ENCODE results near the gene SERPINA1.

SERPINA1 gene

DNA sequence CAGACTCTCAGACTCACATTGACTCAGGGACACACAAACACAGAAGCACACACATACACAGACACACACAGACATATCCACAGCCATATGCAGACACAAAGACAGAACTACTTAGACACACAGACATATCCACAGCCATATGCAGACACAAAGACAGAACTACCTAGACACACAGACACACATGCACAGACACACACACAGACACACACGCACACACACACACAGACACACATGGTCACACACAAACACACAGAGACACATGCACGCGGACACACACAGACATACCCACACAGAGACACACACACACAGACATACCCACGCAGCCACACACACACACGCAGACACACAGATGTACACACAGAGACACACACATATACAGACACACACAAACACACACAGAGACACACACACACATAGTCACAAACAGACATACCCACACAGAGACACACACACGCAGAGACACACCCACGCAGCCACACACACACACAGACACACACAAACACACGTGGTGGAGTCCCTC lies 25.7 kb downstream of the SERPINA1 start:
- FAIRE-seq (no peak), DNase-seq (ENCODE audit: insufficient read length, low spot score) (no peak)
- TF ChIP-seq, protein P1, sequence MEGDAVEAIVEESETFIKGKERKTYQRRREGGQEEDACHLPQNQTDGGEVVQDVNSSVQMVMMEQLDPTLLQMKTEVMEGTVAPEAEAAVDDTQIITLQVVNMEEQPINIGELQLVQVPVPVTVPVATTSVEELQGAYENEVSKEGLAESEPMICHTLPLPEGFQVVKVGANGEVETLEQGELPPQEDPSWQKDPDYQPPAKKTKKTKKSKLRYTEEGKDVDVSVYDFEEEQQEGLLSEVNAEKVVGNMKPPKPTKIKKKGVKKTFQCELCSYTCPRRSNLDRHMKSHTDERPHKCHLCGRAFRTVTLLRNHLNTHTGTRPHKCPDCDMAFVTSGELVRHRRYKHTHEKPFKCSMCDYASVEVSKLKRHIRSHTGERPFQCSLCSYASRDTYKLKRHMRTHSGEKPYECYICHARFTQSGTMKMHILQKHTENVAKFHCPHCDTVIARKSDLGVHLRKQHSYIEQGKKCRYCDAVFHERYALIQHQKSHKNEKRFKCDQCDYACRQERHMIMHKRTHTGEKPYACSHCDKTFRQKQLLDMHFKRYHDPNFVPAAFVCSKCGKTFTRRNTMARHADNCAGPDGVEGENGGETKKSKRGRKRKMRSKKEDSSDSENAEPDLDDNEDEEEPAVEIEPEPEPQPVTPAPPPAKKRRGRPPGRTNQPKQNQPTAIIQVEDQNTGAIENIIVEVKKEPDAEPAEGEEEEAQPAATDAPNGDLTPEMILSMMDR (IDR thresholded peaks at IDR 0.05; ENCODE audit: insufficient read depth, missing control alignments) = no peak

DNA sequence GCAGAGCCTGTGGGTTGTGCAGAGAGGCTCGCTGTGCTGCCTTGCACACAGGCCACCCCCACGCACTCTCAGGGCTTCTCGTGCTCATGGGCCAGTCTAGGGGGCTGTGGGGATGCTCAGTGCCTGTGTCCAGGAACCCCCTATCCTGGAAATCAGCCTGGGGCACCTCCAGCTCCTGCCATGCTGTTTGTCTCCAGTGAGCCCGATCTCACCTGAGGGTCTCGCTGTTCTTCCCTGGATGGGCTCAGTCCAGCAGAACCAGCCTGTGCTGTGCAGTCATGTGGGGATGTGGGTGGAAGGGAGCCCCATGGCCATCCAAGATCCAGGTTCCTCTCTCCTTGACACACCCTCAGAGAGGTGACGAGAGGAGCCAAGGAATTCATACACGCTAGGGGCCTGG lies 26.7 kb downstream of the SERPINA1 start:
- FAIRE-seq = no peak
- TF ChIP-seq, protein P1 (IDR thresholded peaks at IDR 0.05; ENCODE audit: insufficient read depth, missing control alignments) = no peak
- DNase-seq (ENCODE audit: insufficient read length, low spot score) = no peak

DNA sequence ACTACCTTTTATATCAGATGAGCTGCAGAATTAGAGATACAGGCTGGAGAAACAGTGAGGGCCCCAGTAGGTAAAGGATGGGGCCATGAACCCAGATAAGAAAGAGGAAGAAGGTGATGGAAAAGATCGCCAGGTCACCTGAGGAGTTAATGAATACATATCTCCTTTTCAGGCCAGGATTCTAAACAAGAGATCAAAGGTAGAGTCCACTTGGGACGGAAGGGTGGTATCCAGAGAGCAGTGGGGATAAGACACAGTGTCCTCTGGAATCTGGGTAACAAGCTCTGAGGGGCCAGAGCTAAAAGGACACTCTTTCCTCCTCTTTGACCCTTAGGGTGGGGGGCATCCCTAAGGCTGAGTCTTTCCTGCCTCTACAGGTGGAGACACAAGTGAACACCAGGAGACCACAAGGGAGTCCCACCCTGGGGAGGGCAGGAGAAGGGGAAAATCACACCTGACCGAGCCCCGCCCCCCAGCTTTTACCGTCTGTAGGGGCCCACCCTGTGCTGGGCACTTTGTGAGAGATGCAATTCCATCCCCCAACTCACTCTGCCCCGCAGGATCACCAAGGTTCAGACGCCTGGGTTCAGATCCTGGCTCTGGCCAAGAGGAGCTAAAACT lies 27.3 kb downstream of the SERPINA1 start:
- TF ChIP-seq, protein P1 (IDR thresholded peaks at IDR 0.05; ENCODE audit: insufficient read depth, missing control alignments) = no peak
- DNase-seq (ENCODE audit: insufficient read length, low spot score) (no peak), FAIRE-seq (no peak)

DNA sequence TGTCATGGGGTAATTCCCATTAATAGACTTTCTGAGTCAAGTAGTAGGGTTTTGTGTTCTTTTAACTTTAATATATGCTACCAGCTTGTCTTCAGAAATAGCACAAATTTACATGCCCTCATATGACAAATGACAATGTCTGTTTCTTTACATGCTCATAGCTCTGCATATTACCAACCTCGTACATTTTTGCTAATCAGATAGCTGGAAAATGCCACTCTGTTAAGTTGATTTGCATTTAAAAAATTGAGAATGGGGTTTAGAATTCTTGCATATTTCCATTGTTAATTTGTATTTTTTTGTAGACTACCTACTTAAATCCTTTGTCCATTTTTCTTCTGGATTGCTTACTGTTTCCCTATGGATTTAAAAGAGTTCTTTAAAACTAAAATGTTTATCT lies 31.2 kb downstream of the SERPINA1 start:
- FAIRE-seq (no peak), DNase-seq (ENCODE audit: insufficient read length, low spot score) (no peak)
- TF ChIP-seq, protein P1 (IDR thresholded peaks at IDR 0.05; ENCODE audit: insufficient read depth, missing control alignments) = no peak

DNA sequence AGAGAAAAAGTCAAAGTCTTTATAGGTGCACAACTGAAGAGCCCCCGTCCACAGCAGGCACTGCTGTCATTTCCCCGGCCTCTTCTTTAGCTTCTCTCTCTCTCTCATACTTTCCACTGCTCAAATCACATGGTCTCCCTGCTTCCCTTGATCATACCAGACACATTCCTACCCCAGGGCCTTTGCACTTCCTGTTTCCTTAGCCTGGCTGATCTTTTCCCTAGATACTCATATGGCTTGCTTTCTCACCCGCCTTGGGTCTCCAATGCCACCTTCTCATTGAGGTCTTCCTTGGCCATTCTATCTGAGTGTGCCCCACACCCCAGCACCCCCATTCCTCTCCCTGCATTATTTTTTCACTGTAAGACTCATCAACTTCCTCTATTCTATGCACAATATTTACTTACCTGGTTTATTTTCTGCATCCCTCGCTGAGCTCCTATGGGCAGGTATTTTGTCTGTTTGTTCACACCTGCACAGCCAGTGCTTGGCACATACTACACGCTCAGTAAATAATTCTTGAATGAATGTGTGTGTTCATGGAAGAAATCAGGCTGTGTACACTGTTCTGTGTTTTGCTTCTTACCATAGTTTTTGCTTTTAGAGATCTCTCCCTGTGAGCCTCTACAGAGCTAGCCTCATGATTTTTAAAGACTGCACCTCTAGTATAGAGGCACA lies 31.9 kb downstream of the SERPINA1 start:
- DNase-seq (ENCODE audit: insufficient read length, low spot score) (no peak), FAIRE-seq (no peak)
- TF ChIP-seq, protein P1 (IDR thresholded peaks at IDR 0.05; ENCODE audit: insufficient read depth, missing control alignments) = no peak

DNA sequence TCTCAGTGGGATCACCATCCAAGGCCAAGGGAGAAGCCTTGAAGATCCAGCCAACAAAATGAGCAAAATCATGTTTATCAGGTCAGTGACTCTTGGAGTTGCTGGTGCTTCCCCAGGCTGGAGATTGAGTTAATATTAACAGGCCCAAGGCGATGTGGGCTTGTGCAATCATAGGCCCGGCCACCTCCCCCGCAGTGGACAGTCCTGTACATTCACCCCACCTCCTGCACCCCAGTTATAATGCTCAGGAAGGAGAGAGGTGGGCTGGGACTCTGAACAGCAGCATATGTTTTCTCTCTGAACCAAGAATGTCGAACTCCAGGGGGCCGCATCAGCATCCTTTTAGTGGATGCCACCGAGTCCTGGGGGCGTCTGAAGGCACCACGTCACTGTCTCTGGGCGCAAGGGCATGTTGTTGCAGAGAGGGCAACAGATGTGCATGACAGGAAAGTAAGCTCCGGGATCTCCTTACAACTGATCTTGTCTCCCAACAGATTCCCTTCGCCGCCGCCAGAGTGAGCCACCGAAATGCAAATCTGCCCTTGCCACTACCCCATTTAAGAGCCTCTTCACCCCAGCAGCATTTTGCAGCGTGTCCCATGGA lies 33.1 kb downstream of the SERPINA1 start:
- DNase-seq (ENCODE audit: insufficient read length, low spot score) = no peak
- FAIRE-seq = no peak
- TF ChIP-seq, protein P1 (IDR thresholded peaks at IDR 0.05; ENCODE audit: insufficient read depth, missing control alignments) = no peak
